HG02571 (cell line): ENCODE data around the gene RALGDS.

ENCODE experiments used
- ATAC-seq: cut with Tn5 transposase; IDR thresholded peaks from one replicate; pipeline ENCODE4 v1.9.1; 2021; ENCODE audit warnings: mild to moderate bottlenecking, moderate library complexity; ENCODE audit not compliant: unreplicated experiment

Gene RALGDS

GRCh38 chr9:133057553-133057952 is 63.5 kb downstream of the RALGDS start:
- ATAC-seq = no peak

GRCh38 chr9:133057006-133057405 is 64.0 kb downstream of the RALGDS start:
- ATAC-seq = no peak

- no peak for ATAC-seq
Observed at GRCh38 chr9:133056533-133056932, 64.5 kb downstream of the RALGDS start.

GRCh38 chr9:133055788-133056420 is 65.1 kb downstream of the RALGDS start:
- no peak for ATAC-seq

- no peak for ATAC-seq
Observed at GRCh38 chr9:133054966-133055365, 66.1 kb downstream of the RALGDS start.

DNA sequence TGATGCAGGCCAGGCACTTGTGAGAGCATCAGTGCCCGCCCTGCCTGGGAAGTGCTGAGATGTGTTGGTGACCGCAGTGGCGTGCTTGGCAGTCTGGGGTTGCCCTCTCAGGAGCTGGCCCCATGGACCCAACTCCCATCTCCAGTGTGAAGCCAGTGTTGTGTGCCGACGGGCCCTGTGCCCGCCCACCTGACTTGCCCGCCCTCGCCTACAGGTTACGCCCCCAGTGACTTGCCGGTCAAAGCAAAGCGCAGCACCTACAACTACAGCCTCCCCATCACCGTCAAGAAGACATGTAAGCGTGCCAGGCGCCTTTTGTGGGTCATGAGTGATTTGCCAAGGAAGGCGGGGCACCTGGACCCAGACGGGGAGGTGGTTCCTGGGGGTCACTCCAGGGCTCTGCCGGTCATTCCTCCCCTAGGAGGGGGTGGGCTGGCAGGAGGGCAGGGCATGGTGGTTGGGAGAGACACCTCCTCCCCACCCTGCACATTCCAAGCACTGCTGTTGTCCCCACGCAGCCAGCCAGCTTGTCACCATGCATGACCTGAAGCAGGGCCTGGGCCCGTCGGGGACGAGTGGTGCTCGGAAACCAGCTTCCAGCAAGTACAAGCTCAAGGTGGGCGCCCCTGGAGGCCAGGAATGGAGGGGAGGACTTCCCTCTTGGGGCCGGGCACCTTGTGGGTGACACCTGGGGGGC is 66.7 kb downstream of the RALGDS start:
- no peak for ATAC-seq

GRCh38 chr9:133051966-133052539 is 69.0 kb downstream of the RALGDS start:
- no peak for ATAC-seq

DNA sequence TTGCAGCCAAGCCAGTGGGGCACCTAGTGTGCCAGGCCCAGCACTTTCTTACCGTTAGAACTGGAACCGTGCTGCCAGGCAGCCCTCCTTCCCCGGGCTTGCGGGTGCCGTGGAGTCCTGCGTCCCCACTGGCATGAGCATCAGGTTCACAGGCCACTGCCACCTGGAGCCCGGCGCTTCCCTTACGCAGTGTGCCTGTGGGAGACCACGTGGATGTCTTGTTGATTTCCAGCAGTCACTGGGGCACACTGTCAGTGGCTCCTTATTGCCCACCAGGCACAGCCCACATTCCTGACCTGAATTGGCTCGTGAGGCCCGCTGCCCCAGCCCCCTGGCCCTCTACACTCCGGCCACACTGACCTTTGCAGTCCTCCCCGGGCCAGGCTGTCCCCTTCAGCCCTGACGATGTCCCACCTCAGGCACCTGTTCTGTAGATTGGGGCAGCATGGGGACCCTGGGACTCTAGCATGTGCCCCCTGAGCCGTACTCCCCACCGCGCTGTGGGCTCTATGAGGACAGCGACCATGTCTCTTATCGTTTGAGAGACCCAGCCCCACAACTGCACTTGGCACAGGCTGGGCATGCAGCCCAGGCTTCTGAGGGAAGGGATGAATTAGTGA is 69.6 kb downstream of the RALGDS start:
- ATAC-seq = no peak

DNA sequence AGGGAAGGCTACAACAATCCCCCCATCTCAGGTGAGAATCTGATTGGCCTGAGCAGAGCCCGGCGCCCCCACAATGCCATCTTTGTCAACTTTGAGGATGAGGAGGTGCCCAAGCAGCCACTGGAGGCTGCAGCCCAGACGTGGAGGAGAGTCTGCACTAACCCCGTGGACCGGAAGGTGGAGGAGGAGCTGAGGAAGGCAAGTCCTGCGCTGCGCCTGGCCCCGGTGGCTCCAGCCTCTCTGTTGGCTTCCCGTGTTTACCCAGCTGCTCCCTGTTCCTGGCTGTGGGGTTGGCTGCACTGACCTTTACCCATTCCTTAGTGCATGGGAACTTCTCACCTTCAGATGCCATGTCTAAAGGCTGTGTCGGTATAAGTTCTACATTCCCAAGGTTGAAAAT is 70.3 kb downstream of the RALGDS start:
- ATAC-seq = no peak

DNA sequence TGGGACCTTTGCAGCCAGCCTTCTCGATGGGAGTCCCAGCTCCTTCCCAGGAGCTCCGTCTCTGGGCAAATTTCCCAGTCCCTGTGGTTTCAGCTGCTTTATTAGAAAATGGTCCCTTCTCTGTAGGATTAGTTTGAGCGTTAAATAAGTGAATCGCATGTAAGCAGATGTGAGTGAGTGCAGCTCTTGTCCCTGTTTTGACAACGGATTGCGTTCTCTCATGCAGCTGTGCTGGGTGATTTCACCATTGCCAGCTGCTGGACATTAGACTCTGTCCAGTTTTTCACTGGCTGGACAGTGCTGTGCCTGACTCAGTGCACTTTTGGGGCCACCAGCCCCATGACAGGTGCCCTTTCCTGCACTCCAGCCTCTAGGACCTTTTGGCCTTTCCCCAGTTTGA is 70.9 kb downstream of the RALGDS start:
- no peak for ATAC-seq

GRCh38 chr9:133049043-133049442 is 72.0 kb downstream of the RALGDS start:
- no peak for ATAC-seq

- no peak for ATAC-seq
Observed at GRCh38 chr9:133048595-133048994, 72.4 kb downstream of the RALGDS start.
